ENCODE results near the gene ST6GALNAC4. TPM values are rescaled to one million over a fixed set of nuclear protein-coding genes. Genes with fewer than 3 reads are reported as not detected.

The ST6GALNAC4 gene
- total RNA-seq, 1 experiment from 2014 or later: 15.4 TPM

GRCh38 chr9:127927988-127928675 is 11.3 kb upstream of the ST6GALNAC4 start:
- Histone ChIP-seq H3K9me3 (ENCODE audit: control insufficient read depth, low read depth, low read length) (no peaks in the 10 kb centered on the region), H4K5ac (ENCODE audit: insufficient read length, low read depth, low read length) (no peak overlapping the region), H2BK12ac (ENCODE audit: insufficient read length, low read depth, low read length) (no peak overlapping the region), H3K4ac (ENCODE audit: low read depth, low read length) (no peak overlapping the region), H2BK15ac (ENCODE audit: low read depth, low read length) (no peak overlapping the region), H3K23ac (ENCODE audit: insufficient read length, low read depth, low read length) (no peak overlapping the region), H3K14ac (ENCODE audit: insufficient read depth, low read length) (peak overlapping the region; percentile 4; the same call in 1 of the 2 replicates), H3K27me3 (ENCODE audit: insufficient read depth, low read length) (no peaks in the 10 kb centered on the region), H3K9ac (ENCODE audit: extremely low read depth, insufficient read length, low read length) (peak overlapping the region; percentile 5), H3K56ac (ENCODE audit: insufficient read length, low read depth, low read length) (no peak overlapping the region), H2BK5ac (ENCODE audit: insufficient read length, low read length) (no peak overlapping the region), H2BK120ac (ENCODE audit: low read depth, low read length, poor library complexity, severe bottlenecking) (no peak overlapping the region), H4K8ac (replicated peaks; ENCODE audit: insufficient read length, low read depth, low read length) (no peak overlapping the region), H3K18ac (ENCODE audit: insufficient read length, low read depth, low read length) (no peak overlapping the region), H3K79me1 (ENCODE audit: insufficient read depth, low read depth, low read length, poor library complexity, severe bottlenecking) (no peaks in the 10 kb centered on the region), H4K20me1 (ENCODE audit: control insufficient read depth, insufficient read depth, insufficient read length) (no peaks in the 10 kb centered on the region), H4K91ac (ENCODE audit: insufficient read length, low read depth, low read length) (no peak overlapping the region), H3K79me2 (ENCODE audit: insufficient read depth, low read length) (no peaks in the 10 kb centered on the region), H3K4me2 (ENCODE audit: insufficient read depth, insufficient read length, low read length) (peak overlapping the region; percentile 93), H2BK20ac (ENCODE audit: low read depth, low read length, poor library complexity, severe bottlenecking) (no peak overlapping the region), H2AFZ (ENCODE audit: low read length) (no peak overlapping the region), H3K4me1 (ENCODE audit: insufficient read depth, low read length) (peaks cover 2% of the 10 kb centered on the region; the same call in 1 of the 2 replicates), H2AK5ac (ENCODE audit: insufficient read length, low read length) (no peak overlapping the region), H3K23me2 (ENCODE audit: insufficient read length, low read depth, low read length, poor library complexity, severe bottlenecking) (peaks cover 16% of the 10 kb centered on the region), H3K27ac (ENCODE audit: insufficient read length, low read depth, low read length) (no peak overlapping the region), H3T11ph (ENCODE audit: low read length) (no peak overlapping the region)
- H3K4me1 Mint-ChIP-seq: peaks cover 21 to 34% of the 10 kb centered on the region in 2 experiments
- no peak for TF ChIP-seq CTCF (conservative IDR thresholded peaks at IDR 0.05)
- no CpG with 5 or more reads among the region's 24 CpGs for WGBS (ENCODE audit: extremely low coverage, insufficient read length, low lambda C conversion rate)
- no peaks in the 10 kb centered on the region for H3K9me3 Mint-ChIP-seq
- peak overlapping the region; percentile 92 to 97 for H3K4me3 Mint-ChIP-seq
- peaks cover 28% of the 10 kb centered on the region for H3K27me3 Mint-ChIP-seq (ENCODE audit: low read depth)
- peaks cover 2 to 6% (median 6%) of the 10 kb centered on the region in 3 experiments; a peak in 5 of 7 replicates for H3K36me3 Mint-ChIP-seq (ENCODE audit: insufficient read depth in 1 of 3, low read depth in 3 of 3)
- H3K27ac Mint-ChIP-seq: peak overlapping the region in 1 of 3 experiments; percentile 72; a peak in 2 of 7 replicates
- DNase-seq: peak; percentile 55

Data from H9 (cell line).